Astrocyte (in vitro differentiated cells and primary cell): ENCODE measurements around the gene HYDIN. TPM values are rescaled to one million over a fixed set of nuclear protein-coding genes. Genes with fewer than 3 reads are reported as not detected.
"Not testable (repeated sequence)": the region's sequence is repeated elsewhere in the genome, so short reads cannot be mapped to it uniquely, and the experiment has no call there.

ENCODE experiments used
- DNase-seq: peaks from one replicate; pipeline ENCODE4 v3.0.0-alpha.2; 2010; ENCODE audit warnings: low read depth
- FAIRE-seq: peaks from 2 replicates; lab custom pipeline; 2011; peaks lifted over from hg19 to GRCh38; lab: Jason Lieb, UNC
- H2AFZ ChIP-seq: 2 replicates; pipeline ENCODE4 v1.6.0; 2012; ENCODE audit warnings: low read depth, low read length, inconsistent platforms
- H3K27ac ChIP-seq: 2 replicates; pipeline ENCODE4 v1.5.1; 2011; ENCODE audit warnings: low read depth, low read length, inconsistent platforms
- H3K27me3 ChIP-seq: 2 replicates; pipeline ENCODE4 v1.6.0; 2011; ENCODE audit warnings: low read length, inconsistent platforms; ENCODE audit not compliant: insufficient read depth
- H3K36me3 ChIP-seq: 2 replicates; pipeline ENCODE4 v1.5.1; 2011; ENCODE audit warnings: low read length, inconsistent platforms; ENCODE audit not compliant: insufficient read depth
- H3K4me1 ChIP-seq: 2 replicates; pipeline ENCODE4 v1.5.1; 2011; ENCODE audit warnings: low read length, inconsistent platforms; ENCODE audit not compliant: insufficient read depth
- H3K4me2 ChIP-seq: 2 replicates; pipeline ENCODE4 v1.6.0; 2012; ENCODE audit warnings: low read length, inconsistent platforms
- H3K4me3 ChIP-seq: 2 replicates; pipeline ENCODE4 v1.5.1; 2011; ENCODE audit warnings: low read depth, mild to moderate bottlenecking, low read length, inconsistent platforms; ENCODE audit not compliant: insufficient read depth
- H3K79me2 ChIP-seq: 2 replicates; pipeline ENCODE4 v1.6.0; 2012; ENCODE audit warnings: mild to moderate bottlenecking, low read length, inconsistent platforms; ENCODE audit not compliant: insufficient read depth
- H3K9ac ChIP-seq: 2 replicates; pipeline ENCODE4 v1.6.0; 2012; ENCODE audit warnings: mild to moderate bottlenecking, low read length, inconsistent platforms
- H3K9me3 ChIP-seq: 2 replicates; pipeline ENCODE4 v1.5.1; 2012; ENCODE audit warnings: low read depth, mild to moderate bottlenecking, low read length, inconsistent platforms; ENCODE audit not compliant: insufficient read depth
- H4K20me1 ChIP-seq: 2 replicates; pipeline ENCODE4 v1.6.0; 2012; ENCODE audit warnings: low read length, inconsistent platforms; ENCODE audit not compliant: insufficient read depth
- H3K27ac Mint-ChIP-seq: one replicate; pipeline ENCODE4 v1.8.0; 2021; ENCODE audit warnings: mild to moderate bottlenecking, mixed read lengths; ENCODE audit not compliant: unreplicated experiment
- H3K27me3 Mint-ChIP-seq: one replicate; pipeline ENCODE4 v1.8.0; 2021; ENCODE audit warnings: low read depth, mixed read lengths; ENCODE audit not compliant: unreplicated experiment
- H3K36me3 Mint-ChIP-seq: one replicate; pipeline ENCODE4 v1.8.0; 2021; ENCODE audit warnings: low read depth, mixed read lengths; ENCODE audit not compliant: unreplicated experiment
- H3K4me1 Mint-ChIP-seq: one replicate; pipeline ENCODE4 v1.8.0; 2021; ENCODE audit warnings: low read depth, mixed read lengths; ENCODE audit not compliant: unreplicated experiment
- H3K4me3 Mint-ChIP-seq: one replicate; pipeline ENCODE4 v1.8.0; 2021; ENCODE audit warnings: mild to moderate bottlenecking, moderate library complexity, mixed read lengths; ENCODE audit not compliant: unreplicated experiment
- H3K9me3 Mint-ChIP-seq: one replicate; pipeline ENCODE4 v1.8.0; 2021; ENCODE audit warnings: mild to moderate bottlenecking, mixed read lengths; ENCODE audit not compliant: unreplicated experiment
- total RNA-seq: library from RNA; stranded (reverse); gene quantifications from 2 replicates; pipeline ENCODE4 v1.2.1, GENCODE V29; 2021

Gene HYDIN
- total RNA-seq, 1 donor from 2014 or later: 1.4 TPM

- not testable (repeated sequence) for H3K27me3 Mint-ChIP-seq, H2AFZ ChIP-seq, H3K4me3 Mint-ChIP-seq, H4K20me1 ChIP-seq, H3K4me2 ChIP-seq, H3K4me1 ChIP-seq, H3K36me3 Mint-ChIP-seq, H3K27ac ChIP-seq, H3K4me1 Mint-ChIP-seq, DNase-seq, H3K4me3 ChIP-seq, H3K9me3 ChIP-seq, H3K36me3 ChIP-seq, FAIRE-seq, H3K9ac ChIP-seq, H3K27ac Mint-ChIP-seq, H3K79me2 ChIP-seq, H3K9me3 Mint-ChIP-seq, H3K27me3 ChIP-seq
Measured at GRCh38 chr16:71053897-71054609, 176.5 kb downstream of the HYDIN start.

GRCh38 chr16:71050307-71050706 lies 180.2 kb downstream of the HYDIN start:
- H3K4me3 Mint-ChIP-seq, H3K27ac ChIP-seq: not testable (repeated sequence)

GRCh38 chr16:71039368-71040111 lies 191.0 kb downstream of the HYDIN start:
- not testable (repeated sequence) for H2AFZ ChIP-seq, H3K9ac ChIP-seq, H4K20me1 ChIP-seq, H3K27me3 Mint-ChIP-seq, H3K79me2 ChIP-seq, H3K27ac Mint-ChIP-seq, H3K9me3 ChIP-seq, H3K4me3 ChIP-seq, DNase-seq, H3K27ac ChIP-seq, H3K4me3 Mint-ChIP-seq, FAIRE-seq, H3K36me3 Mint-ChIP-seq, H3K36me3 ChIP-seq, H3K4me1 ChIP-seq, H3K9me3 Mint-ChIP-seq, H3K27me3 ChIP-seq, H3K4me2 ChIP-seq, H3K4me1 Mint-ChIP-seq

More at GRCh38 chr16:71050307-71050706, 180.2 kb downstream of the HYDIN start:
- not testable (repeated sequence) for H4K20me1 ChIP-seq, H3K4me2 ChIP-seq, H3K27ac Mint-ChIP-seq, H3K9ac ChIP-seq, H3K36me3 Mint-ChIP-seq, H3K27me3 ChIP-seq, H3K4me1 Mint-ChIP-seq, FAIRE-seq, H3K4me3 ChIP-seq, H3K36me3 ChIP-seq, H3K9me3 Mint-ChIP-seq, H2AFZ ChIP-seq, H3K79me2 ChIP-seq, H3K27me3 Mint-ChIP-seq, H3K9me3 ChIP-seq, H3K4me1 ChIP-seq
- DNase-seq: peak; percentile 39

- H3K9me3 ChIP-seq, H3K4me1 ChIP-seq, H3K27ac Mint-ChIP-seq, H3K4me2 ChIP-seq, H3K36me3 Mint-ChIP-seq, DNase-seq, H3K4me1 Mint-ChIP-seq, H3K27me3 ChIP-seq, H3K9ac ChIP-seq, H3K4me3 Mint-ChIP-seq, H3K4me3 ChIP-seq, H3K27ac ChIP-seq, FAIRE-seq, H3K9me3 Mint-ChIP-seq, H4K20me1 ChIP-seq, H2AFZ ChIP-seq, H3K27me3 Mint-ChIP-seq, H3K79me2 ChIP-seq, H3K36me3 ChIP-seq: not testable (repeated sequence)
Measured at GRCh38 chr16:71038421-71038820, 192.1 kb downstream of the HYDIN start.

- not testable (repeated sequence) for H4K20me1 ChIP-seq, H3K4me1 ChIP-seq, H3K4me3 ChIP-seq, H3K9me3 ChIP-seq, H3K4me1 Mint-ChIP-seq, H3K27me3 Mint-ChIP-seq, H2AFZ ChIP-seq, H3K4me2 ChIP-seq, H3K4me3 Mint-ChIP-seq, H3K27ac ChIP-seq, H3K36me3 Mint-ChIP-seq, H3K9ac ChIP-seq, H3K27me3 ChIP-seq, H3K36me3 ChIP-seq, H3K9me3 Mint-ChIP-seq, H3K27ac Mint-ChIP-seq, FAIRE-seq, H3K79me2 ChIP-seq, DNase-seq
Measured at GRCh38 chr16:71037987-71038386, 192.5 kb downstream of the HYDIN start.
